ENCODE results near the gene ERICH6. TPM values are rescaled to one million over a fixed set of nuclear protein-coding genes. Genes with fewer than 3 reads are reported as not detected.

Gene ERICH6
- total RNA-seq, 1 donor from 2014 or later: 0.31 TPM

- Mint-ChIP-seq H3K27me3 (ENCODE audit: unreplicated experiment) (no peaks in the 10 kb centered on the region), H3K9me3 (ENCODE audit: unreplicated experiment) (no peaks in the 10 kb centered on the region), H3K36me3 (ENCODE audit: low read depth, unreplicated experiment) (peaks cover 6% of the 10 kb centered on the region), H3K27ac (ENCODE audit: unreplicated experiment) (no peak overlapping the region), H3K4me1 (ENCODE audit: unreplicated experiment) (peaks cover 5% of the 10 kb centered on the region), H3K4me3 (ENCODE audit: unreplicated experiment) (no peak overlapping the region)
- TF ChIP-seq CTCF (IDR thresholded peaks at IDR 0.05; ENCODE audit: unreplicated experiment): no peak
- DNase-seq (ENCODE audit: low spot score): no peak
Observed at GRCh38 chr3:150742679-150743078, 39.0 kb upstream of the ERICH6 start.

GRCh38 chr3:150742141-150742523, 38.4 kb upstream of the ERICH6 start:
- Mint-ChIP-seq H3K27me3 (ENCODE audit: unreplicated experiment) (no peaks in the 10 kb centered on the region), H3K36me3 (ENCODE audit: low read depth, unreplicated experiment) (peaks cover 6% of the 10 kb centered on the region), H3K4me1 (ENCODE audit: unreplicated experiment) (peaks cover 5% of the 10 kb centered on the region), H3K27ac (ENCODE audit: unreplicated experiment) (no peak overlapping the region), H3K4me3 (ENCODE audit: unreplicated experiment) (no peak overlapping the region), H3K9me3 (ENCODE audit: unreplicated experiment) (no peaks in the 10 kb centered on the region)
- TF ChIP-seq CTCF (IDR thresholded peaks at IDR 0.05; ENCODE audit: unreplicated experiment): no peak
- no peak for DNase-seq (ENCODE audit: low spot score)

- DNase-seq (ENCODE audit: low spot score): no peak
- H3K4me1 Mint-ChIP-seq (ENCODE audit: unreplicated experiment): peaks cover 5% of the 10 kb centered on the region
- H3K27ac Mint-ChIP-seq (ENCODE audit: unreplicated experiment): no peak overlapping the region
- TF ChIP-seq CTCF (IDR thresholded peaks at IDR 0.05; ENCODE audit: unreplicated experiment): no peak
- H3K9me3 Mint-ChIP-seq (ENCODE audit: unreplicated experiment): no peaks in the 10 kb centered on the region
- H3K4me3 Mint-ChIP-seq (ENCODE audit: unreplicated experiment): no peak overlapping the region
- H3K27me3 Mint-ChIP-seq (ENCODE audit: unreplicated experiment): no peaks in the 10 kb centered on the region
- H3K36me3 Mint-ChIP-seq (ENCODE audit: low read depth, unreplicated experiment): peaks cover 6% of the 10 kb centered on the region
Observed at GRCh38 chr3:150741497-150742140, 37.9 kb upstream of the ERICH6 start.

GRCh38 chr3:150740733-150741496, 37.2 kb upstream of the ERICH6 start:
- Mint-ChIP-seq H3K27me3 (ENCODE audit: unreplicated experiment) (no peaks in the 10 kb centered on the region), H3K27ac (ENCODE audit: unreplicated experiment) (no peak overlapping the region), H3K9me3 (ENCODE audit: unreplicated experiment) (no peaks in the 10 kb centered on the region), H3K4me3 (ENCODE audit: unreplicated experiment) (no peak overlapping the region), H3K4me1 (ENCODE audit: unreplicated experiment) (peaks cover 5% of the 10 kb centered on the region), H3K36me3 (ENCODE audit: low read depth, unreplicated experiment) (peaks cover 6% of the 10 kb centered on the region)
- no peak for TF ChIP-seq CTCF (IDR thresholded peaks at IDR 0.05; ENCODE audit: unreplicated experiment)
- DNase-seq (ENCODE audit: low spot score): no peak

Measured in endothelial cell (in vitro differentiated cells).